Stomach (tissue), 4 donors: ENCODE measurements around the gene ATP5F1E.

Experiments
- CTCF ChIP-seq, 7 experiments: fragments of 450-650 bp in 4 of 7; fragments of 200-600 bp in 3 of 7; sonication (generic) in 3 of 7; IDR thresholded peaks; one replicate each; pipeline ENCODE4 v1.5.1; 2016 to 2019; ENCODE audit warnings: antibody characterized with exemption in 7 of 7, control low read depth in 2 of 7, mild to moderate bottlenecking in 1 of 7
- EP300 ChIP-seq: sonication (generic); formaldehyde crosslinking; IDR thresholded peaks from one replicate; pipeline ENCODE4 v1.6.1; 2017; ENCODE audit warnings: antibody characterized with exemption
- POLR2A ChIP-seq, 4 donors: fragments of 450-650 bp; IDR thresholded peaks; one replicate each; pipeline ENCODE4 v1.6.1; 2016; ENCODE audit warnings: antibody characterized with exemption in 4 of 4, control low read depth in 2 of 4, mild to moderate bottlenecking in 1 of 4, moderate library complexity in 1 of 4
- POLR2AphosphoS5 ChIP-seq, 3 donors: sonication (generic); formaldehyde crosslinking; IDR thresholded peaks; one replicate each; pipeline ENCODE4 v1.6.1; 2016; ENCODE audit warnings: antibody characterized with exemption in 3 of 3

GRCh38 chr20:59035381-59035780, 3.2 kb upstream of the ATP5F1E start:
- TF ChIP-seq POLR2A (IDR thresholded peaks at IDR 0.05) = no peak
- no peak for TF ChIP-seq CTCF (IDR thresholded peaks at IDR 0.05)
- no peak for TF ChIP-seq EP300
- no peak for TF ChIP-seq POLR2AphosphoS5 (IDR thresholded peaks at IDR 0.05)
